NCI-H1417 (cell line): Measurements from ENCODE around the gene CCDC74A.
"Not testable (repeated sequence)": the region's sequence is repeated elsewhere in the genome, so short reads cannot be mapped to it uniquely, and the experiment has no call there.

Experiments used
- DNase-seq, 3 experiments: peaks; one replicate each; lab custom pipeline; 2025; lab: John Stamatoyannopoulos, UW

The CCDC74A gene

DNA sequence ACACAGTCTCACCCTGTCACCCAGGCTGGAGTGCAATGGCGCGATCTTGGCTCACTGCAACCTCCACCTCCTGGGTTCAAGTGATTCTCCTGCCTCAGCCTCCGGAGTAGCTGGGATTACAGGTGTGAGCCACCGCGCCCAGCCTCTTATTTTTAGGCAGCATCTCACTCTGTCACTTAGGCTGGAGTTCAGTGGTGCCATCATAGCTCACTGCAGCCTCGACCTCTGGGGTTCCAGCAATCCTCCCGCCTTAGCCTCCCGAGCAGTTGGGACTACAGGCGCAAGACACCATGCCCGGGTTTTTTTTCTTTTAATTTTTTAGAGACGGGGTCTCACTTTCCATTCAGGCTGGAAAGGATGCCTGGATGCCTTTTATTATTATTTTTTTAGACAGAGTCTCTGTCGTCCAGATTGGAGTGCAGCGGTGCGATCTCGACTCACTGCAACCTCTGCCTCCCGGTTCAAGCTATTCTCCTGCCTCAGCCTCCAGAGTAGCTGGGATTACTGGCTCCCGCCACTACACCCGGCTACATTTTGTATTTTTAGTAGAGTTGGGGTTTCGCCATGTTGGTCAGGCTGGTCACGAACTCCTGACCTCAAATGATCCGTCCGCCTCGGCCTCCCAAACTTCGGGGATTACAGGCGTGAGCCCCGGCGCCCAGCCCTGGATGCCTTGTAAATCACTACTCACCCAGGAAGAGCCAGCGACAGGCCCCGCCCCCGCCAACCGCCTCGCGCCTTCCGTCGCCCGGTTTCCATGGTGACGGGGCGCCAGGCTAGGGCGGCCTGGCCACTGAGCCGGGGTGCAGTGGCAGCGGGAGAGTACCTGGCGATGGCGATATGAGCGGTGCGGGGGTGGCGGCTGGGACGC, at the start of gene CCDC74A:
CCDC74A (plus strand) TSS at position 758 of the 871 bp plus-strand sequence; CDS start at position 841, 83 bp downstream.
- DNase-seq = peak; percentile 61 to 94 (median 91)

GRCh38 chr2:131478074-131478849, 49.4 kb upstream of the CCDC74A start:
- DNase-seq = not testable (repeated sequence)

- not testable (repeated sequence) for DNase-seq
These were observed 48.7 kb upstream of the CCDC74A start for GRCh38 chr2:131478850-131479461.

- DNase-seq = not testable (repeated sequence)
These were observed 47.3 kb upstream of the CCDC74A start for GRCh38 chr2:131480351-131480750.

DNA sequence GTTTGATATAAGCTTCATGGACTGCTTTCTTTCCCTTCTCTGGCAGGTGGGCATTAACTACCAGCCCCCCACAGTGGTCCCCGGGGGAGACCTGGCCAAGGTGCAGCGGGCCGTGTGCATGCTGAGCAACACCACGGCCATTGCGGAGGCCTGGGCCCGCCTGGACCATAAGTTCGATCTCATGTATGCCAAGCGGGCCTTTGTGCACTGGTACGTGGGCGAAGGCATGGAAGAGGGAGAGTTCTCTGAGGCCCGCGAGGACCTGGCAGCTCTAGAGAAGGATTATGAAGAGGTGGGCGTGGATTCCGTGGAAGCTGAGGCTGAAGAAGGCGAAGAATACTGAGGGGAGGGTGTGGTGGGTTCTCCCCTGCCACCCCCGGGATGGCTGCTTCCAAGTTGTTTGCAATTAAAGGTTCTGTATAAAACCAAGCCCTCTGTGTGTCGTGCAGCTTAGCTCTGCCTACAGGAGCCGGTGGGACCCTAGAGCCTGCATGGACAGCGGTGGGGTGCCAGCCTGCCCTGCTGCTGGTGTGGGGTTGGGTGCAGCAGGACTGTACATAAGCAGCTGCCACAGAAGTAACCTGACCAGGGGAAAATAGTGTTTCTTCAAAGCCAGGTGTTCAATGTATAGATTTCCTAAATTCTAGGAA, 45.1 kb upstream of the CCDC74A start:
- not testable (repeated sequence) for DNase-seq

DNA sequence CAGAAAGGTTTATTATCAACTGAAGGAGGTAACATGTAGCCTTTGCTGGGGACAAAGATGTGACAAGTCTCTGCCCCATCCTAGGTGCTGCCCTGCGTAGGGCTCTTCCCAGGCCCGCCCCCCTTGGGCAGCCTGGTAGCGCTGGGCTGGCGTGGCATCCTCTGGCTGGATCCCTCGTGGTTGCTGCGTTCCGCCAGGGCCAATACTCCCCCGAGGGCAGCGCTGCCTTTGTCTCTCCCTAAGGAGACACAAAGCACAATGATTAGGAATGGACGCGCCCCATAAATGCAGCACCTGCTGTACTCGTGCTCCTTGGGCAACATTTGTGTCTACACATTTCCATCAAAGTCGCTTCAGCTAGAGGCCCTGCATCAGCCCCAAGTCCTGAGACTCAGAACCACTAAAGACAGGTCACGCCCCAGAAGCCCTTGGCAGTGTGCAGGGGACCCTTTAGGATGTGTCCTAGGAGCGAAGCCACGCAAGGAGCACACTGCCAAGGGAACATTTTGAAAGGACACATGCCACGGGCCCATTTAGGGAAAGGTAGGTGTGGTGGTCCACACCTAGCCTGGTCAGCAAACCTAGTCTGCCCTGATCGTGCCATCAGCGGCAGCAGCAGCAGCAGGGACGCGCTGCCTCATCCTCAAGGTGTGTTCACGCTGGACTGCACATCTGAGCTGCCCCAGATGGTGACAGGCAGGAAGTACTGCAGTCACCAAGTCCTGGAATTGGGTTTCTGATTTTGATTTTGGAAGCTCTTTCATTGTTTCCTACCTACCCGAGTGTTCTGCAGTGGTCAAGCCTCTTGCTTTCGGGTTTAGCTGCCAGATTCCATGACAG, 43.5 kb upstream of the CCDC74A start:
- not testable (repeated sequence) for DNase-seq

GRCh38 chr2:131484906-131485460, 42.7 kb upstream of the CCDC74A start:
- DNase-seq = not testable (repeated sequence)

DNA sequence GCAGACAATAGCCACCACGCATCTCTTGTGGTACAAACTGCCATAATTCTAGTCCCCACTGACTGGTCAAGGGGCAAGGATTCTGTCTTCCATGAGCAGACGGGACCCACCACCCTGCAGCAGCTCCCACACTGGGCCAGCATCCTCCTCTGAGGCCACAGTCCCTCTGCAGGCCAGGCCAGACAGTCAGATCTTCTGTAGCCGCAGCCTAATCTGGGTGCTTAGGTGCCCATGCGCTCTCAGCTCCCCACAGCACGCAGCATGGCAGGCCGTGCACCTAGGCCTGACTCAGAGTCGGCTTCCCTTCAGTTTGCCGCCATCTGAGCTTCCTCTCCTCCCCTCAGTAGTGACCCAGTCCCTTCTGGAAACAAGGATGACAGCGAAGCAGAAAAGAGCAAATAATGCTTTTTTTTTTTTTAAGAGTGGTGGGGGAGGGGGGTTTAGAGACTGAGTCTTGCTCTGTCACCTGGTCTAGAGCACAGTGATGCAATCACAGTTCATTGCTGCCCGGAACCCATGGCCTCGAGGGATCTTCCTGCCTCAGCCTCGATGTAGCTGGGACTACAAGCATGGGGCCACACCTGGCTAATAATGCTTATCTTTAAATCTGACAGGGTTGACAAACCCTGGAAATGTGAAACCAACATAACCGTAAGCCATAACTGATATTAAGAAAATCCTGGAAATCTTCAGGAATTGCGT, 41.3 kb upstream of the CCDC74A start:
- DNase-seq = not testable (repeated sequence)

GRCh38 chr2:131488306-131489205, 39.1 kb upstream of the CCDC74A start:
- no peak for DNase-seq

DNA sequence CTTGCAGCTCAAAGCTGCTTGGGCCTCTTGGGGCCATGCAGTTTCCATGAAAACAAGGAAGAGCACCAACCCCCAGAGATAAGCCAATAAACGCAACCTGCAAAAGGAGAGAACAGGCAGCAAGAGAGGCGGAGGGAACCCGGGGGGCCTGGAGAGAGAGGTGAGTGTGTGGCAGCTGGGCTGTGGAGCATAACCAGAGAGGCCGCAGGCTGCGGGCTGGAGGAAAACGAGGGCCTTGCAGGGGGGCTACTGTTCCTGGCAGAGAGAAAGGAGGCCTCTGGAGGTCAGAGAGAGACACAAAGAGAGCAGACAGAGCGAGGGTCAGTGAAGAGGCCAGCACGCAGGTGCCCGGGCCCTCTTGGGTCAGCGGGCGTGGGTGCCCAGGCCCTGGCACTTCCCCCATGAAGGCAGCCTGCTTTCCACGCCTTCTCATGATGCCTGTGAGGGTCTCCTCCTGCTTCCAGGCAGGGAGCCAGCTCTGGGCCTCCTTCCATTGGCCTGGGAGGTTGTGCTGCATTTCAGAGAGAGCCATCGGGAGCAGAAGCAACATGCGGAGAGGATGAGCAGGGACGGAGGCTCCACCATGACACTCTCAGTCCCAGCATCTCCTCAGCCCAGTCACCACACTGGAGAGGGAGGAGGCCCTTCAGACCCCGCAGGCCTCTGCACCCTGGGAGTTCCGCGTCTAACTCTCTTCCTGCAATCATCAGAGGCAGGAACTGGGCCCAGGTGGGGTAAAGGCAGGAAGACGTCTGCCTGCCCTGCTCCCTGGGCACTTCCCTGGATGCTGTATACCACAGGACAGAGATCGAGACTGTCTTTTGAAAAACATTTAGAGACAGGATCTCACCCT, 36.8 kb upstream of the CCDC74A start:
- DNase-seq = peak in 2 of 3 experiments; percentile 59 to 69

DNA sequence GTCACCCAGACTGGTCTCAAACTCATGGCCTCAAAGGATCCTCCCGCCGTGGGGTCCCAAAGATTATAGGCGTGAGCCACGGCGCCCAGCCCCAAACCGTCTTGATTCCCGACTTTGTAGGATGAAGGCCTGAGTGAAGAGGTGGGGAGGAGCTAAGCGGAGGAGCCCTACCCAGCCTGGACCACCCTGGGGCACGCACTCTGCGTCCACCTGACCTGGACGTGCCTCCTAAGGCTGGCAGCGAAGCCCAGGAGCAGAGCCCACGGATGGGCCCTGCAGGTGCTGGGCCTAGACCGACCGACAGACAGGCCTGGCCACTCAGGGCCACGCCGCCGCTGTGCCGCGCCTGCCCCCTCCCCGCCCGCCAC, 36.2 kb upstream of the CCDC74A start:
- peak in 2 of 3 experiments; percentile 59 to 66 for DNase-seq

GRCh38 chr2:131492015-131492417, 35.7 kb upstream of the CCDC74A start, which contains the start of gene MZT2A:
MZT2A (minus strand) TSS chr2:131492397; CDS start chr2:131492376, 21 bp downstream.
- DNase-seq = not testable (repeated sequence)

DNA sequence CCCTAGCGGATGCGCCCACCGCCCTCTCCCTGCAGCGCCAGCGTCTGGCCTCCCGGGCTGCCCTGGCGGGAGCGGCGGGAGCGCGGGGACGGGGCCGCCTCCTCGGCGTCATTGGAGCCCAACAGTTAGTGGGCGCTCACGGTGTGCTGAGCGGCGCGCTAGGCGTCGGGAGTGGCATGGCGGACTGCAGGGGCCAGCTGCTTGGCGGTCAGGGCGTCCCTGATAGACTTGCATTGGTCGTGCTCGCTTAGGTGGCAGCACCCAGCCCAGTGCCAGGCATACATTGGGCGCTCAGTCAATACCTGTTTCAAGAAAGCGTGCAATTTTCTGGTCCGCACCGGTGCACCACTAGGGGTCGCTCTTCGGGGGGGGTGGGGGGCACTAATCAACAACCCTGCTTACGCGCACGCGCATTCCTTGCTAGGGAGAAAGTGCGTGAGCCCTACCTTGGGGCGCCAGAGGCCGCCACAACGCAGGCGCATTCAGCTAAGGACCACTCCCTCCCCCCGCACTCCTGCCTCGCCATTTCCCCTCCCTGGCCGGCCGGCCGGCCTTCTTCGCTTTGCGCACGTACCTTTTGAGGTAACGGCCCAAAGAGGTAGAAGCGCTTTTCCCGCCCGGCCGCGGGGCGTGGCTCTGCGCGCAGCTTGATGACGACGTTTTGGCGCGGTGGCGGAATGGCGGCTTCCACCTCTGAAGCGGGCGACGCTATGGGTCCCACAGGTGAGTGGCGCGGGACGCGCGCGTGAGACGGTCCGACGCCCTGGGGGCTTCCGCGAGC, 35.1 kb upstream of the CCDC74A start:
- DNase-seq = peak; percentile 92 to 99 (median 96)

- DNase-seq = peak in 2 of 3 experiments; percentile 62 to 70
These were observed 34.3 kb upstream of the CCDC74A start for GRCh38 chr2:131493199-131493968.

DNA sequence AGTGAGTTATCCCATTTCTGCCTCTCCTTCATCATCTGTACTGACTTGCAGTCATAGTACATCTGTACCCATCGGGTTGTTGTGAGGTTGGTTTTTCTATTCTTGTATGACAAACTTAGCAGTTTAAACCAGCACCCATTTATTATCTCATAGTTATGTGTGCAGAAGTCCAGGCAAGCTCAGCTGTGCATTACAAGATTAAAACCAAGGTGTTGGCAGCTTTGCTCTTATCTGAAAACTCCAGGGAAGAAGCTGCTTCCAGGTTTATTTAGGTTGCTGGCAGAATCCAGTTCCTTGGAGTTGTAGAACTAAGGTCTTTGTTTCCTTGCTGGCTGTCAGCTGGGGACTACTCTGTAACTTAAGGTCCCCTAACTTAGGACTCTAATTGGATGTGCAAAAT, 32.2 kb upstream of the CCDC74A start:
- DNase-seq = not testable (repeated sequence)

DNA sequence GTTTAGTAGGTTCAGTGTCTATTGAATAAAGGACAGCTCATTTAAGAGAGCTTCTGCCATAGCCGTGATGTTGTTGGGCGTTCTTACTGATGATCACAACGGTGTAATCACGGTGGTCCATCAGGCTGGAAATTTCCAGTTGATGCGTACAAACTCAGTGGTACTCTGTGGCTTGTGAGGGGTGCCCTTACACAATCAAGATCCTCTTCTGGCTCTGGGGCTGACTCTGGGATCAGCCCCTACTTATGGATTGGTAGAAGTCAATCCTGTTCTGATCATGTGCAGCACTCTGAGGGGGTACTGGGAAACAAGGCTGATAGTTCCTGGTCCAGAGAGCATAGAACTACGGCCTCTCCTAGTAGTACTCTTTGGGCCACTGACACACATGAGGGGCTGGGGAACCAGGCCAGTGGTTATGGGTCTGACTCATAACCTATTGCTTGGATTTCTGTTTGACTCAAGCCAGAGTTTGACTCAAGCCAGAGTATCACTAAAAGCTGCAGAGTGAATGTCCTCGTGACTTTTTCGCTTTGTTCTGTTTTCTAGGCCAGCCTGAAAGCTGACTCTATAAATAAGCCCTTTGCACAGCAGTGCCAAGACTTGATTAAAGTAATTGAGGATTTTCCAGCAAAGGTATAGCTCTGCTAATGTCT, 29.2 kb upstream of the CCDC74A start:
- not testable (repeated sequence) for DNase-seq
